HCT116 (cell line): Measurements from ENCODE around the gene PPTC7. TPM values are rescaled to one million over a fixed set of nuclear protein-coding genes. Genes with fewer than 3 reads are reported as not detected.

Experiments used
- ATAC-seq: fragments of 200-7000 bp; cut with Tn5 transposase; 2 replicates; pipeline ENCODE4 v1.9.1; 2020; ENCODE audit warnings: mild to moderate bottlenecking, moderate library complexity
- BruUV-seq: library from RNA; stranded (reverse); fragments of 400-500 nt; replicated peaks from 2 replicates; lab custom pipeline; 2021; lab: Mats Ljungman, UMichigan
- CTCF ChIA-PET: fragments of 300-600 bp; sonication (Branson Sonifier 250); formaldehyde crosslinking; loops from one replicate; lab custom pipeline; 2021; ENCODE audit warnings: antibody characterized with exemption; lab: Charles Lee
- POLR2A ChIA-PET: fragments of 300-600, 350-600 bp; sonication (Branson Sonifier 250); formaldehyde crosslinking; loops from one replicate; lab custom pipeline; 2021; ENCODE audit warnings: antibody characterized with exemption; lab: Charles Lee
- RAD21 ChIA-PET, 2 experiments: fragments of 300-600 bp; sonication (Branson Sonifier 250); formaldehyde crosslinking; loops; one replicate each; lab custom pipeline; 2023; ENCODE audit warnings: low total read pairs in 2 of 2; ENCODE audit not compliant: uncharacterized antibody in 2 of 2, unreplicated experiment in 2 of 2, low non-redundant PET in 1 of 2; lab: Charles Lee
- DNase-seq: peaks from one replicate; pipeline ENCODE4 v3.0.0-alpha.2; 2010; ENCODE audit warnings: low read depth, low spot score
- H2AFZ ChIP-seq: fragments of 200-600 bp; shearing (Covaris generic), sonication (generic); 2 replicates; pipeline ENCODE4 v1.6.1; 2017; ENCODE audit warnings: low read depth, mixed run types, mixed read lengths, antibody characterized with exemption, low read length; ENCODE audit not compliant: poor library complexity, severe bottlenecking
- H3K27ac ChIP-seq: 2 replicates; pipeline ENCODE4 v1.5.1; 2012; ENCODE audit warnings: low read depth, low read length
- H3K27me3 ChIP-seq: fragments of 200-600 bp; sonication (generic); 2 replicates; pipeline ENCODE4 v1.6.1; 2016; ENCODE audit warnings: mixed run types, low read length, mixed read lengths; ENCODE audit not compliant: insufficient read depth
- H3K36me3 ChIP-seq, 2 experiments: fragments of 200-500 bp in 1 of 2; fragments of 200-600 bp in 1 of 2; sonication (Bioruptor generic) in 1 of 2; sonication (generic) in 1 of 2; 2 replicates each; pipeline versions ENCODE4 v1.5.1 to v1.6.1; 2014 to 2016; ENCODE audit warnings: low read length in 2 of 2, inconsistent platforms in 1 of 2, mixed read lengths in 1 of 2, mixed run types in 1 of 2; ENCODE audit not compliant: insufficient read depth in 2 of 2, control insufficient read depth in 1 of 2
- H3K4me1 ChIP-seq, 2 experiments: fragments of 200-600 bp in 1 of 2; sonication (generic) in 1 of 2; 2 replicates each; pipeline versions ENCODE4 v1.5.1 to v1.6.1; 2012 to 2017; ENCODE audit warnings: low read length in 2 of 2, inconsistent platforms in 1 of 2, mild to moderate bottlenecking in 1 of 2, mixed read lengths in 1 of 2, mixed run types in 1 of 2, moderate library complexity in 1 of 2; ENCODE audit not compliant: insufficient read depth in 2 of 2, control insufficient read depth in 1 of 2
- H3K4me2 ChIP-seq: fragments of 200-600 bp; sonication (generic); 2 replicates; pipeline ENCODE4 v1.6.1; 2017; ENCODE audit warnings: mixed run types, low read length, mixed read lengths
- H3K4me3 ChIP-seq, 2 experiments: fragments of 200-600 bp in 1 of 2; sonication (generic) in 1 of 2; replicated peaks in 1 of 2; 2 replicates each; pipeline ENCODE4 v1.5.1; 2011 to 2016; ENCODE audit warnings: low read length in 2 of 2, control low read depth in 1 of 2, low read depth in 1 of 2, mild to moderate bottlenecking in 1 of 2, mixed read lengths in 1 of 2, mixed run types in 1 of 2
- H3K79me2 ChIP-seq: fragments of 200-600 bp; sonication (generic); 2 replicates; pipeline ENCODE4 v1.6.1; 2017; ENCODE audit warnings: mild to moderate bottlenecking, mixed run types, low read length, moderate library complexity, mixed read lengths; ENCODE audit not compliant: insufficient read depth
- H3K9ac ChIP-seq: fragments of 200-600 bp; sonication (generic); 2 replicates; pipeline ENCODE4 v1.6.1; 2016; ENCODE audit warnings: low read length, mixed read lengths
- H3K9me2 ChIP-seq: fragments of 200-600 bp; sonication (generic), shearing (Covaris generic); 2 replicates; pipeline ENCODE4 v1.6.1; 2017; ENCODE audit warnings: mixed run types, mild to moderate bottlenecking, moderate library complexity; ENCODE audit not compliant: insufficient read depth
- H3K9me3 ChIP-seq, 2 experiments: fragments of 200-500 bp in 1 of 2; fragments of 200-600 bp in 1 of 2; sonication (Bioruptor generic) in 1 of 2; sonication (generic) in 1 of 2; 2 replicates each; pipeline ENCODE4 v1.6.1; 2014 to 2017; ENCODE audit warnings: low read length in 2 of 2, mixed read lengths in 2 of 2, inconsistent platforms in 1 of 2, low read depth in 1 of 2, mild to moderate bottlenecking in 1 of 2, mixed run types in 1 of 2, moderate library complexity in 1 of 2; ENCODE audit not compliant: control insufficient read depth in 1 of 2, insufficient read depth in 1 of 2
- H4K20me1 ChIP-seq: fragments of 200-600 bp; sonication (generic), shearing (Covaris generic); 2 replicates; pipeline ENCODE4 v1.6.1; 2017; ENCODE audit warnings: mixed run types, mild to moderate bottlenecking, moderate library complexity; ENCODE audit not compliant: insufficient read depth
- EZH2phosphoT487 ChIP-seq: fragments of 200-600 bp; IDR thresholded peaks from 2 replicates; pipeline ENCODE4 v1.6.1; 2018; ENCODE audit warnings: antibody characterized with exemption, borderline replicate concordance
- POLR2AphosphoS5 ChIP-seq: IDR thresholded peaks from 2 replicates; pipeline ENCODE4 v1.6.1; 2011; ENCODE audit warnings: mild to moderate bottlenecking, low read depth, low read length, moderate library complexity
- RAD21 ChIP-seq: IDR thresholded peaks from 2 replicates; pipeline ENCODE4 v1.6.1; 2012; ENCODE audit warnings: low read depth, mild to moderate bottlenecking
- ZBTB33 ChIP-seq: IDR thresholded peaks from 2 replicates; pipeline ENCODE4 v1.6.1; 2011; ENCODE audit warnings: mild to moderate bottlenecking, low read length, moderate library complexity; ENCODE audit not compliant: insufficient replicate concordance; ENCODE audit errors: extremely low read depth
- ZFX ChIP-seq: fragments of 450-650 bp; IDR thresholded peaks from 2 replicates; pipeline ENCODE4 v1.6.1; 2017
- intact Hi-C: fragments of 100-400 bp; cut with micrococcal nuclease; formaldehyde crosslinking; loops from 2 replicates; pipeline ENCODE4 v1.10.0; 2022
- total RNA-seq: library from RNA; stranded (reverse); gene quantifications from one replicate; pipeline ENCODE4 v1.2.1, GENCODE V29; 2021; ENCODE audit not compliant: unreplicated experiment
- TF ChIP-seq, protein P1 (sequence below): IDR thresholded peaks from 2 replicates; pipeline ENCODE4 v1.6.1; 2012; ENCODE audit warnings: low read depth

Gene PPTC7
- total RNA-seq, 1 experiment from 2014 or later = 25.2 TPM

GRCh38 chr12:110540048-110540447, 43.1 kb downstream of the PPTC7 start:
- H4K20me1 ChIP-seq = no peaks in the 10 kb centered on the region
- H3K4me1 ChIP-seq = no peaks in the 10 kb centered on the region
- RAD21 ChIA-PET = no interaction called here
- DNase-seq = no peak
- no peak overlapping the region for H3K4me3 ChIP-seq
- no peaks in the 10 kb centered on the region for H3K9me3 ChIP-seq
- peaks cover 36% of the 10 kb centered on the region; the same call in 1 of the 2 replicates for H3K79me2 ChIP-seq
- H3K9ac ChIP-seq = no peak overlapping the region
- CTCF ChIA-PET = no interaction called here
- H3K4me2 ChIP-seq = no peak overlapping the region
- H3K36me3 ChIP-seq = peaks cover 12 to 34% of the 10 kb centered on the region in 2 experiments; a peak in 3 of 4 replicates
- H3K27me3 ChIP-seq = no peaks in the 10 kb centered on the region
- no TSS peak for BruUV-seq
- no peak overlapping the region for H2AFZ ChIP-seq
- POLR2A ChIA-PET = no interaction called here
- no peak overlapping the region for H3K27ac ChIP-seq
- ATAC-seq = no peak
- no peaks in the 10 kb centered on the region for H3K9me2 ChIP-seq
- no peak for TF ChIP-seq EZH2phosphoT487
- TF ChIP-seq, protein P1, sequence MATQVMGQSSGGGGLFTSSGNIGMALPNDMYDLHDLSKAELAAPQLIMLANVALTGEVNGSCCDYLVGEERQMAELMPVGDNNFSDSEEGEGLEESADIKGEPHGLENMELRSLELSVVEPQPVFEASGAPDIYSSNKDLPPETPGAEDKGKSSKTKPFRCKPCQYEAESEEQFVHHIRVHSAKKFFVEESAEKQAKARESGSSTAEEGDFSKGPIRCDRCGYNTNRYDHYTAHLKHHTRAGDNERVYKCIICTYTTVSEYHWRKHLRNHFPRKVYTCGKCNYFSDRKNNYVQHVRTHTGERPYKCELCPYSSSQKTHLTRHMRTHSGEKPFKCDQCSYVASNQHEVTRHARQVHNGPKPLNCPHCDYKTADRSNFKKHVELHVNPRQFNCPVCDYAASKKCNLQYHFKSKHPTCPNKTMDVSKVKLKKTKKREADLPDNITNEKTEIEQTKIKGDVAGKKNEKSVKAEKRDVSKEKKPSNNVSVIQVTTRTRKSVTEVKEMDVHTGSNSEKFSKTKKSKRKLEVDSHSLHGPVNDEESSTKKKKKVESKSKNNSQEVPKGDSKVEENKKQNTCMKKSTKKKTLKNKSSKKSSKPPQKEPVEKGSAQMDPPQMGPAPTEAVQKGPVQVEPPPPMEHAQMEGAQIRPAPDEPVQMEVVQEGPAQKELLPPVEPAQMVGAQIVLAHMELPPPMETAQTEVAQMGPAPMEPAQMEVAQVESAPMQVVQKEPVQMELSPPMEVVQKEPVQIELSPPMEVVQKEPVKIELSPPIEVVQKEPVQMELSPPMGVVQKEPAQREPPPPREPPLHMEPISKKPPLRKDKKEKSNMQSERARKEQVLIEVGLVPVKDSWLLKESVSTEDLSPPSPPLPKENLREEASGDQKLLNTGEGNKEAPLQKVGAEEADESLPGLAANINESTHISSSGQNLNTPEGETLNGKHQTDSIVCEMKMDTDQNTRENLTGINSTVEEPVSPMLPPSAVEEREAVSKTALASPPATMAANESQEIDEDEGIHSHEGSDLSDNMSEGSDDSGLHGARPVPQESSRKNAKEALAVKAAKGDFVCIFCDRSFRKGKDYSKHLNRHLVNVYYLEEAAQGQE = no peak
- no peak for TF ChIP-seq ZBTB33
- TF ChIP-seq ZFX = no peak
- no peak for TF ChIP-seq RAD21
- TF ChIP-seq POLR2AphosphoS5 = no peak
- intact Hi-C loops = no loop called here
